HG03039 (cell line): ENCODE measurements around the gene LSM7.
"Not testable (repeated sequence)": the region's sequence is repeated elsewhere in the genome, so short reads cannot be mapped to it uniquely, and the experiment has no call there.

Experiments
- ATAC-seq: cut with Tn5 transposase; IDR thresholded peaks from one replicate; pipeline ENCODE4 v1.9.1; 2021; ENCODE audit warnings: mild to moderate bottlenecking, moderate library complexity; ENCODE audit not compliant: unreplicated experiment

LSM7 gene

DNA sequence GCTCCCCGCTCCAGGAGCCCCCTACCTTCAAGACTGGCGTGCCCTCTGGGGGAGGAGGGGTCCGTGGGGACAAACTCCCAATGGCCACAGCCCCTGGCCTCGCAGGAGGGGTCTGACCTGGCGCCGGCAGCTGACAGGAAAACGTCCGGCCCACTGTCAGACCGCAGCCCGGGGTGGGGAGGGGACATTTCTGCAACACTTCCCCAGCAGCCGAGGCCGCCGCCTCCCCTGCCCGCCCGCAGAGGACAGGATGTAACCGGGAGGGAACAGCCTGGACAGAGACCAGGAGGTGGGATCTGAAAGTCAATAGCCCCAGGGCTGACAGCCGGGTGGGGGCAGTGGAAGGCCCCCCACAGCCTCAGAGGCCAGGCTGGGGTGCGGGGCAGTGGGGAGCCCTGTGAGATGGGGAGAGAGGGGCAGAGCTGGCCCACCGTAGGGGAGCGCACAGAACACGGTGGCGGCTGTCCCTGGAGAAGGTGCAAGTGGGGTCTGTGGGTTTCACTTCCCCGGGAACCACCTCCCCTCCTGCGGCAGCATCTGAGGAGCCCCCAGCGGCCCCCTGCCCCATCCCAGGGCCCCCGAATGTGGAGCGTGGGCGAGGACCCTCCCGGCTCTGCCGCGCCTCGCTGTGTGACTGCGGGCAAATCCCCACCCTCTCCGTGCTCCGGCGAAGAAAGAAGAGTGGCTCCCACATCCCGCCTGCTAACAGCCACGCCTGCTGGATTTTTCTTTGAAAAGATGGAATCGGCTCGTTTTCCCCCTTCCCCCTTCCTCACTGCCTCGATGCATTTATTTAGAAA is 46.1 kb downstream of the LSM7 start, which contains the start of gene PEAK3:
Gene PEAK3, minus strand, starts transcription at position 114 of the 800 bp plus-strand sequence. CDS start 1,244 bp downstream, outside the sequence.
- no peak for ATAC-seq

DNA sequence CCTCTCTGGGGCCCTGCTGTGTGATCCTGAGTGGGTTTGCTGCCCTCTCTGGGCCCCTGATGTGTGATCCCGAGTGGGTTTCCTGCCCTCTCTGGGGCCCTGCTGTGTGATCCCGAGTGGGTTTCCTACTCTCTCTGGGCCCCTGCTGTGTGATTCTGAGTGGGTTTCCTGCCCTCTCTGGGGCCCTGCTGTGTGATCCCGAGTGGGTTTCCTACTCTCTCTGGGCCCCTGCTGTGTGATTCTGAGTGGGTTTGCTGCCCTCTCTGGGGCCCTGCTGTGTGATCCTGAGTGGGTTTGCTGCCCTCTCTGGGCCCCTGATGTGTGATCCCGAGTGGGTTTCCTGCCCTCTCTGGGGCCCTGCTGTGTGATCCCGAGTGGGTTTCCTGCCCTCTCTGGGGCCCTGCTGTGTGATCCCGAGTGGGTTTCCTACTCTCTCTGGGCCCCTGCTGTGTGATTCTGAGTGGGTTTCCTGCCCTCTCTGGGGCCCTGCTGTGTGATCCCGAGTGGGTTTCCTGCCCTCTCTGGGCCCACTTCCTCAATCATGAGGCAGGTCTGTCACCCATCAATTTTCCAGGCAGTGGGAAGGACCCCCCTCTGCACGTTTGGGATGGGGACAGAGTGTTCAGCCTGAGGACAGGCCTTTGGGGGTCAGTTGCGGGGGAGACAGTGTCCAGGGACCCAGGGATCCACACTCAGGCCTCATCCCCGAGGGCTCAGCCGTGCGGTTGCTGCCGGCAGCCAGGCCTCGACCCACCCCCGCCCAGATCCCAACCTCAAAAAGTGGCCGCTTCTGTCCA is 46.9 kb downstream of the LSM7 start:
- not testable (repeated sequence) for ATAC-seq

- no peak for ATAC-seq
Measured at GRCh38 chr19:2280633-2281264, 47.6 kb downstream of the LSM7 start.

DNA sequence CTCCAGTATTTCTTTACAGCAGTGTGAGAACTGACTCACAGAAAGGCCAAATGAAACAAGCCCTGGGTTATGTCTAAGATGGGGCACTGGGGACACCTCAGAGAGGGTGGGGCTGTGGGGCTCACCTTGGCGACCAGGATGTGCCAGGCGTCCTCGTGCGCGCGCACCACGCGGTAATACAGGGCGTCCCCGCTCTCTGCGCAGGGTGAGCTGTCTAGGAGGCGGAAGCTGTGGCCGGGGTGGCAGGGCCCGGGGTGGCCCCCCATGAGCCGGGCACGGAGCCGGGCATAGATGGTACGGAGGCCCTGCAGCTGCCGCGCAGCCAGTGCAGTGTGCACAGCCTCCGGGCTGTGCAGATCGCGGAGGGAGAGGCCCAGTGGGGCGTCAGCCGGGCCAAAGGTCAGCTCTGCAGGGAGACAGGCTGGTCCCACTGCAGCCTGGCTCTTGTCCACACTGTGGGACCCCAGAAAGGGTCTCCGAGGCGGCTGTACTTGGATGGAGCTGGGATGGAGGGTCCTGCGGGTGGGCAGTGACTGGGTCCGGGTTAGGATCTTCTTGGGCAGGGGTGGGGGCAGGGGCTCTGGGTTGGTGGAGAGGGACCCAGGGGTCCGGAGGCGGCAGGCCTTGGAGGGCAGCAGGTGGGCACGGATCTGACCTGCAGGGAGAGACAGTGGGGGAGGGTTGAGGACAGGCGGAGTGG is 49.8 kb downstream of the LSM7 start:
- no peak for ATAC-seq

DNA sequence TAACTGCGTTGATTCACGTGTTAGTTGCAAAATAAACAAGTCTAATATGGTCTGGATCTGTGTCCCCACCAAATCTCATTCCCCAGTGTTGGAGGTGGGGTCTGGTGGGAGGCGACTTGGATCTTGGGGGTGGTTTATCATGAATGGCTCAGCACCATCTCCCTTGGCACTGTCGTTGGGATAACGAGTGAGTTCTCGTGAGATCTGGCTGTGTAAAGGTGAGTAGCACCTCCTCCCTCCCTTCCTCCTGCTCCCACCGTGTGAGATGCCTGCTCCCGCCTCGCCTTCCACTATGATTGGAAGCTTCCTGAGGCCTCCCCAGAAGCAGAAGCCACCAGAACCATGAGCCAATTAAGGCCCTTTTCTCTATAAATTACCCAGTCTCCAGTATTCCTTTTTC is 51.2 kb downstream of the LSM7 start:
- no peak for ATAC-seq

DNA sequence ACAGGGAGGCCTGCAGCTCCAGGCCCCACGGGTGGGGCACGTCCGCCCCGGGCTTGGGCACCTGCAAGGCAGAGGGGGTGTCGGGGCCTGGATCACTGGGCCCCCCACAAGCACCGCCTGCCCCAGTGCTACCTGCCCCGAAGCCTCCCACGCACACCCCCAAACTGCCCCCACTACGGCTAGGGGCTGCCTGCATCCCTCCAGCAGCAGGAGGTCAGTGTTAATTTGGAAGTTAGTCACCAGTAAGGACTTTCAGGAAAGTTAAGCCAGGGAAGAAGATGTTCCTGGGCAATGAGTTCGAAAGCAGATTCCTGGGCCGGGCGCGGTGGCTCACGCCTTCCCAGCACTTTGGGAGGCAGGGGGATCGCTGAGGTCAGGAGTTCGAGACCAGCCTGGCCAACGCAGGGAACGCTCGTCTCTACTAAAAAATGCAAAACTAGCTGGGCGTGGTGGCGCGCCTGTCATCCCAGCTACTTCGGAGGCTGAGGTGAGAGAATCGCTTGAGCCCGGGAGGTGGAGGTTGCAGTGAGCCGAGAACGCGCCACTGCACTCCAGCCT is 51.9 kb downstream of the LSM7 start:
- ATAC-seq = no peak

- no peak for ATAC-seq
Measured at GRCh38 chr19:2275588-2276428, 52.6 kb downstream of the LSM7 start.

GRCh38 chr19:2274931-2275535 is 53.4 kb downstream of the LSM7 start:
- no peak for ATAC-seq

GRCh38 chr19:2274185-2274711 is 54.1 kb downstream of the LSM7 start:
- ATAC-seq = no peak

- ATAC-seq = no peak
Measured at GRCh38 chr19:2273356-2274184, 54.8 kb downstream of the LSM7 start.
